GM12878 (cell line): ENCODE measurements around the gene KLHL24. TPM values are rescaled to one million over a fixed set of nuclear protein-coding genes. Genes with fewer than 3 reads are reported as not detected.
A peak's percentile ranks its signal among the peaks of the same experiment; 100 is the strongest.

Experiments
- ATAC-seq: fragments of 200-7000 bp; cut with Tn5 transposase; 3 replicates; pipeline ENCODE4 v1.9.1; 2020; ENCODE audit warnings: mild to moderate bottlenecking, moderate library complexity
- BruUV-seq: library from RNA; stranded (reverse); fragments of 400-500 nt; replicated peaks from 2 replicates; lab custom pipeline; 2021; lab: Mats Ljungman, UMichigan
- CTCF ChIA-PET: fragments of 300-600 bp; sonication (Branson Sonifier 250); formaldehyde crosslinking; extraction: SDS; loops from one replicate; lab custom pipeline; 2021; ENCODE audit warnings: inconsistent platforms; lab: Yijun Ruan, JAX
- POLR2A ChIA-PET: fragments of 350-600 bp; formaldehyde crosslinking; extraction: SDS; loops from one replicate; lab custom pipeline; 2021; ENCODE audit warnings: inconsistent platforms; lab: Charles Lee
- RAD21 ChIA-PET: fragments of 300-600 bp; sonication (Branson Sonifier 250); formaldehyde crosslinking; loops from one replicate; lab custom pipeline; 2023; ENCODE audit warnings: antibody characterized with exemption; ENCODE audit not compliant: unreplicated experiment; lab: Charles Lee
- SMC1A ChIA-PET: fragments of 300-600 bp; sonication (Branson Sonifier 250); formaldehyde crosslinking; loops from one replicate; lab custom pipeline; 2023; ENCODE audit not compliant: unreplicated experiment, uncharacterized antibody; lab: Charles Lee
- DNase-seq: peaks from one replicate; pipeline ENCODE4 v3.0.0-alpha.2; 2011; ENCODE audit warnings: low read depth, low spot score
- FAIRE-seq: peaks from 3 replicates; lab custom pipeline; 2011; peaks lifted over from hg19 to GRCh38; lab: Jason Lieb, UNC
- H2AFZ ChIP-seq: 2 replicates; pipeline ENCODE4 v1.6.0; 2011; ENCODE audit warnings: low read depth, low read length, control low read depth; ENCODE audit not compliant: control insufficient read depth
- H3K27ac ChIP-seq: 2 replicates; pipeline ENCODE4 v1.5.1; 2011; ENCODE audit warnings: control low read depth; ENCODE audit not compliant: control insufficient read depth, insufficient read depth
- H3K27me3 ChIP-seq, 2 experiments: replicated peaks in 1 of 2; 2 replicates each; pipeline versions ENCODE4 v1.6.0 to v1.6.1; 2011; ENCODE audit warnings: low read length in 1 of 2; ENCODE audit not compliant: control insufficient read depth in 2 of 2, insufficient read depth in 2 of 2
- H3K36me3 ChIP-seq, 2 experiments: 2 replicates each; pipeline ENCODE4 v1.5.1; 2011; ENCODE audit warnings: low read length in 1 of 2; ENCODE audit not compliant: control insufficient read depth in 2 of 2, insufficient read depth in 2 of 2
- H3K4me1 ChIP-seq: 2 replicates; pipeline ENCODE4 v1.6.1; 2011; ENCODE audit warnings: mild to moderate bottlenecking, low read length, moderate library complexity, mixed read lengths; ENCODE audit not compliant: control insufficient read depth, insufficient read depth
- H3K4me2 ChIP-seq: 2 replicates; pipeline ENCODE4 v1.6.0; 2011; ENCODE audit warnings: control low read depth; ENCODE audit not compliant: control insufficient read depth, insufficient read depth
- H3K4me3 ChIP-seq: fragments of 200-600 bp; sonication (generic); 2 replicates; pipeline ENCODE4 v1.5.1; 2016
- H3K79me2 ChIP-seq: 2 replicates; pipeline ENCODE4 v1.6.0; 2011; ENCODE audit warnings: low read length; ENCODE audit not compliant: control insufficient read depth, insufficient read depth
- H3K9ac ChIP-seq: 2 replicates; pipeline ENCODE4 v1.8.0; 2011; ENCODE audit warnings: low read length, control low read depth, mixed read lengths; ENCODE audit not compliant: control insufficient read depth, insufficient read depth
- H3K9me3 ChIP-seq: replicated peaks from 3 replicates; pipeline ENCODE4 v1.5.1; 2011; ENCODE audit warnings: mild to moderate bottlenecking, low read length; ENCODE audit not compliant: control insufficient read depth, insufficient read depth
- H4K20me1 ChIP-seq: 2 replicates; pipeline ENCODE4 v1.6.0; 2011; ENCODE audit not compliant: control insufficient read depth, insufficient read depth
- NBN ChIP-seq: fragments of 450-650 bp; IDR thresholded peaks from 2 replicates; pipeline ENCODE4 v1.6.1; 2016
- SPI1 ChIP-seq: IDR thresholded peaks from 2 replicates; pipeline ENCODE4 v1.6.1; 2011; ENCODE audit warnings: low read depth, mild to moderate bottlenecking, low read length, moderate library complexity, borderline replicate concordance; ENCODE audit not compliant: insufficient read depth
- TCF3 ChIP-seq: IDR thresholded peaks from 2 replicates; pipeline ENCODE4 v1.6.1; 2012; ENCODE audit warnings: low read depth, mild to moderate bottlenecking, low read length, borderline replicate concordance; ENCODE audit not compliant: insufficient read depth
- WGBS: methylation state at CpG from one replicate; pipeline ENCODE4 v1.1.6; 2016; ENCODE audit warnings: low lambda C conversion rate; ENCODE audit not compliant: insufficient replicate concordance, insufficient coverage; ENCODE audit errors: missing lambda C conversion rate; 5-methylcytosine and 5-hydroxymethylcytosine counted together
- in situ Hi-C: fragments of 300-500 bp; cut with MboI; formaldehyde crosslinking; loops from 9 replicates; pipeline ENCODE4 v1.14.3; 2018; ENCODE audit warnings: mixed read lengths
- intact Hi-C: fragments of 100-400 bp; cut with micrococcal nuclease; formaldehyde crosslinking; loops from one replicate; pipeline ENCODE4 v1.14.2; 2022; ENCODE audit not compliant: unreplicated experiment
- polyA plus RNA-seq, 11 experiments: library from polyadenylated mRNA; depleted of rRNA in 4 of 11; unstranded in 6 of 11; stranded (reverse) in 5 of 11; fragments of >200 nt; fragmentation: Nextera tagmentation in 4 of 11; fragmentation: Illumina TruSeq in 1 of 11; extraction: Ambion mirVana in 4 of 11; extraction: Trizol in 1 of 11; gene quantifications; 1 replicate in 1 of 11; 2 replicates in 10 of 11; pipeline versions ENCODE4 v1.2.1 to v1.2.3, GENCODE V29; 2011 to 2016; ENCODE audit warnings: inconsistent platforms in 2 of 11, missing spikeins in 2 of 11, low read depth in 1 of 11
- total RNA-seq, 4 experiments: library from RNA; depleted of rRNA in 3 of 4; stranded (reverse); fragments of >200 nt in 3 of 4; fragmentation: Illumina TruSeq in 1 of 4; extraction: Trizol in 1 of 4; gene quantifications; 2 replicates each; pipeline versions ENCODE4 v1.2.1 to v1.2.3, GENCODE V29; 2013 to 2021
- TF ChIP-seq, protein P1 (sequence below): fragments of 450-650 bp; formaldehyde crosslinking; IDR thresholded peaks from 2 replicates; pipeline ENCODE4 v1.4.0; 2022; ENCODE audit warnings: mild to moderate bottlenecking, moderate library complexity

Gene KLHL24
- total and polyA plus RNA-seq, 10 of the 15 experiments (the other 5 are each of a cell fraction or from before 2014, with no cell fraction given): 0.91 to 24.3 (median 5.3) TPM

DNA sequence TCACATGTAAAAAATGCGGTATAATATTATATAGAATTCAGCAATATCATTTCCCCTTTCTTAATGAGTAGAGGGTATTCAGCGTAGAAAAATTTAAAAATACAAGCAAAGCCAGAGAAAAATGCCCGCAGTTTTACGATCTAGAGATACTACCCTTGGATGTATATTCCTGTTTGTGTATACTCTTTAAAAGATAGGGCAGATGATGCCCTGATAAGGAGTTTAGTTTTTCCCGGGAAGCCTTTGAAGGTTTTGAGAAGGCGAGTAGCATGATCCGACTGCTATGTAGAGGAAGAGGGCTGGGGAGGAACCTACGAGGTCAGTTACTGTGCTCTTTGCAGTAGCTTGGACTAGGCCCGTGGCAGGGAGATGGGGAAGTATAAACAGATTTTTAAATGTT lies 63.3 kb downstream of the KLHL24 start:
- peak; percentile 60 for ATAC-seq
- WGBS: under 1% methylated on average over 9 of the region's 9 CpGs
- H3K79me2 ChIP-seq: peaks cover 59% of the 10 kb centered on the region
- H3K27ac ChIP-seq: peak overlapping the region; percentile 91
- in situ Hi-C loops (no loop called here), intact Hi-C loops (loop anchor here (2.0 to 5.0 kb wide), 3 partner anchors 62 to 146 kb away; no protein-coding TSS in a partner anchor)
- H4K20me1 ChIP-seq: no peaks in the 10 kb centered on the region; the same call in 1 of the 2 replicates
- H3K4me3 ChIP-seq: peak overlapping the region; percentile 99
- H2AFZ ChIP-seq: peak overlapping the region; percentile 31; the same call in 1 of the 2 replicates
- POLR2A ChIA-PET: interaction anchor here (1.0 to 4.5 kb wide), 3 partner anchors 9 to 167 kb away, joined by 3 to 28 read pairs (median 10); partner anchors contain the start of gene KLHL24
- H3K9ac ChIP-seq: peak overlapping the region; percentile 93
- peaks cover 0 to 4% of the 10 kb centered on the region in 2 experiments; a peak in 1 of 4 replicates for H3K36me3 ChIP-seq
- TF ChIP-seq TCF3 (no peak), NBN (no peak), SPI1 (peak; percentile 22; the same call in 1 of the 2 replicates)
- TF ChIP-seq, protein P1, sequence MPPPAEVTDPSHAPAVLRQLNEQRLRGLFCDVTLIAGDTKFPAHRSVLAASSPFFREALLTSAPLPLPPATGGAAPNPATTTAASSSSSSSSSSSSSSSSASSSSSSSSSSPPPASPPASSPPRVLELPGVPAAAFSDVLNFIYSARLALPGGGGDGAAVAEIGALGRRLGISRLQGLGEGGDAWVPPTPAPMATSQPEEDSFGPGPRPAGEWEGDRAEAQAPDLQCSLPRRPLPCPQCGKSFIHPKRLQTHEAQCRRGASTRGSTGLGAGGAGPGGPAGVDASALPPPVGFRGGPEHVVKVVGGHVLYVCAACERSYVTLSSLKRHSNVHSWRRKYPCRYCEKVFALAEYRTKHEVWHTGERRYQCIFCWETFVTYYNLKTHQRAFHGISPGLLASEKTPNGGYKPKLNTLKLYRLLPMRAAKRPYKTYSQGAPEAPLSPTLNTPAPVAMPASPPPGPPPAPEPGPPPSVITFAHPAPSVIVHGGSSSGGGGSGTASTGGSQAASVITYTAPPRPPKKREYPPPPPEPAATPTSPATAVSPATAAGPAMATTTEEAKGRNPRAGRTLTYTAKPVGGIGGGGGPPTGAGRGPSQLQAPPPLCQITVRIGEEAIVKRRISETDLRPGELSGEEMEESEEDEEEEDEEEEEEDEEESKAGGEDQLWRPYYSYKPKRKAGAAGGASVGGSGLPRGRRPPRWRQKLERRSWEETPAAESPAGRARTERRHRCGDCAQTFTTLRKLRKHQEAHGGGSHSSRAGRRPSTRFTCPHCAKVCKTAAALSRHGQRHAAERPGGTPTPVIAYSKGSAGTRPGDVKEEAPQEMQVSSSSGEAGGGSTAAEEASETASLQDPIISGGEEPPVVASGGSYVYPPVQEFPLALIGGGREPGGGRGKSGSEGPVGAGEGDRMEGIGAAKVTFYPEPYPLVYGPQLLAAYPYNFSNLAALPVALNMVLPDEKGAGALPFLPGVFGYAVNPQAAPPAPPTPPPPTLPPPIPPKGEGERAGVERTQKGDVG (CRISPR knock-in tag): no peak
- CTCF ChIA-PET: interaction anchor here (1.3 to 1.4 kb wide), 2 partner anchors 107 to 138 kb away, joined by 3 to 5 read pairs; no protein-coding TSS in a partner anchor
- no peaks in the 10 kb centered on the region for H3K27me3 ChIP-seq
- RAD21 ChIA-PET: interaction anchor here (1.0 to 1.9 kb wide), 5 partner anchors 62 to 115 kb away, joined by 3 to 14 read pairs (median 4); partner anchors contain the start of gene KLHL24
- no TSS peak for BruUV-seq
- no peak for FAIRE-seq
- peak overlapping the region; percentile 88 for H3K4me2 ChIP-seq
- no peaks in the 10 kb centered on the region for H3K9me3 ChIP-seq
- no peak for DNase-seq
- H3K4me1 ChIP-seq: no peaks in the 10 kb centered on the region
- SMC1A ChIA-PET: interaction anchor here (0.7 to 1.2 kb wide), 4 partner anchors 57 to 216 kb away, joined by 3 to 4 read pairs (median 4); no protein-coding TSS in a partner anchor
